NCI-H1092 treated with DMSO at 0.1 percent for 48 hours (cell line): Measurements from ENCODE around the gene ZNF556.
A peak's percentile ranks its signal among the peaks of the same experiment; 100 is the strongest.
"Not testable (repeated sequence)": the region's sequence is repeated elsewhere in the genome, so short reads cannot be mapped to it uniquely, and the experiment has no call there.

Source experiments
- DNase-seq: peaks from one replicate; lab custom pipeline; 2025; lab: John Stamatoyannopoulos, UW

ZNF556 gene

DNA sequence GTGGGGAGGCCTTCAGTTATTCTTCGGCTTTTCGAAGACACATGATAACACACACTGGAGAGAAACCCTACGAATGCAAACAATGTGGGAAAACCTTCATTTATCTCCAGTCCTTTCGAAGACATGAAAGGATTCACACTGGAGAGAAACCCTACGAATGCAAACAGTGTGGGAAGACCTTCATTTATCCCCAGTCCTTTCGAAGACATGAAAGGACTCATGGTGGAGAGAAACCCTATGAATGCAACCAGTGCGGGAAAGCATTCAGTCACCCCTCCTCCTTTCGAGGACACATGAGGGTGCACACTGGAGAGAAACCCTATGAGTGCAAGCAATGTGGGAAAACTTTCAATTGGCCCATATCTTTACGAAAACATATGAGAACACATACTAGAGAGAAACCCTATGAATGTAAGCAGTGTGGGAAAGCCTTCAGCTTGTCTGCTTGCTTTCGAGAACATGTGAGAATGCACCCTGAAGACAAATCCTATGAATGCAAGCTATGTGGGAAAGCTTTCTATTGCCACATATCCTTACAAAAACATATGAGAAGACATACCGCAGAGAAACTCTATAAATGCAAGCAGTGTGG, 14.0 kb upstream of the ZNF556 start:
- DNase-seq: no peak

DNA sequence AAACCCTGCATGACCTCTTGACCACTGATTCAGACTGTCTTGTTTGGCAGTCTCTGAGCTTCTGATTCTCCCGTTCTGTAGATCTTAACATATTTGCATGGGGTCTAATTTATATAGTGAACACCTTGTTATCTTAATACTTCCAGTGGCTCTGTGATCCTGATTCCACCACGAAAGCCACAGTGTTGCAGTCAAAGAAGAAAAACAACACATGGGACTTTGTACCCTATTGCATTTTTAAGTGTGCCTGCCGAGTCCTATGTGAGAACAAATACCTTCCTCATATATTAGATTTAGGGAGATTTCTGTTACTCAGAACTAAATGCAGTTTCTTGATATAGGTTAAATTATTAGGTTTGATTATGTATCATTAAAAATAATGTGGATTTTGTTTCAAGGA, 12.3 kb upstream of the ZNF556 start:
- DNase-seq: no peak

DNA sequence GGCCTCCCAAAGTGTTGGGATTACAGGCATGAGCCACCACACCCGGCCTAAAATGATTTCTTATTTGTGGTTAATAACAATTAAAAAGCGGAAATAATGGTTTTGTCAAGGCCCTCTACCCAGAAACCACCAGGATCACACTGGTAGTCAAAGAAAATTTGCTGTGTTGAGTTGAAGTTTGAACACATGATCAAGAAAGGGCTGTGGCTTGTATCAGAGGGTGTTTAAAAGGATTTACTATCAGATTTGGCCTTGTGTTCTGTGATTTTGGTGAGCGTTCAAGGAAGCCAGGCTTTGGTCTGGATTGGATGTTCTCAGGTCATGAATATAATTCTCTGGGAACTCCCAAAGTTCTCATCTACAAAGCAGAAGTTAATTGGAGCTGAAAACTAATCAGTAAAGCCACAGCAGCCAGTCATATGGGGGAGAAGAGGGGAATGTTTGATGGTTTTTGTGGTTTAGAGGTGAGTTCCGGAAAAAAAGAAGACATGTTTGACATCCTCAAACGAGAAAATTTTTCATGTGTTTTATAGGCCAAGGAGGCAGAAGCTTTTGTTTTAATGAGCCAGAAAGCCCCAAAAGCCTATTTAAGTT, 10.6 kb upstream of the ZNF556 start:
- no peak for DNase-seq

DNA sequence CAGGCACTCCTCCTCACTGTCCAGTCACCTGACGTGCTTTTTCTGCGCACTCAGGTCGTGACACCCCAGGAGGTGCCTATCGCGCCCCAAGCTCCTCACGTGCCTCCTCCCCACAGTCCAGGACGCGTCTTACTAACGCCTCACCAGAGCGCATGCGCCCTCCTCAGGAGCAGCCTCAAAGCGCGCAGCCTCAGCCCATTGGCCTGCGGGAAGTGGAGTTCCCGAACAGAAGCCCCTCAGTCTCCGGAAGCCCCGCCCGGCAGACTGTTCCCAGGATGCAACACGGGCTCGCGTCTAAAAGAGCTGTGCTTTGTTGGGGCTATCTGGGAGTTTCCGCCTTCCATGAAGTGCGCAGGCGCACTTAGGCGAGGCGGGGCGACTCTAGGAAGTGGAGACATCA, 8.3 kb upstream of the ZNF556 start:
- no peak for DNase-seq

DNA sequence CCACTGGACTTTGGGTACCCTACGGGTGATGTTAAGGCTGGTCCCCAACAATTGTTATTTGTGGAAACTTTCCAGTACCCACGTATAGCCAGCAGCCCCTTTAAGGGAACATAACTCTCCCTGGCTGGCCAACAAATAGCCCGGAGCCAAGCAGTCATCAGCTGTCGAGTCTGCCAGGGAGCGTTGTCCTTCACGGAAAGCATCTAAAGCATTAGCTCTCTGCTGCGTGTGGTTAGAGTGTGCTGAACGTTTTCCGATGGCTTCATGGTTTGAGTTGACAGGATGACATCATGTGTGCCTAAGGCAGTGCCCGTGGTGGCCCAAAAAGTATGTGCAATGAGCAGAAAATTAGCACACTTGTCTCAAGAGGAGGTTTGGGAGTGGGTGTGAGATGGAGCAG, 3.3 kb upstream of the ZNF556 start:
- DNase-seq: no peak

DNA sequence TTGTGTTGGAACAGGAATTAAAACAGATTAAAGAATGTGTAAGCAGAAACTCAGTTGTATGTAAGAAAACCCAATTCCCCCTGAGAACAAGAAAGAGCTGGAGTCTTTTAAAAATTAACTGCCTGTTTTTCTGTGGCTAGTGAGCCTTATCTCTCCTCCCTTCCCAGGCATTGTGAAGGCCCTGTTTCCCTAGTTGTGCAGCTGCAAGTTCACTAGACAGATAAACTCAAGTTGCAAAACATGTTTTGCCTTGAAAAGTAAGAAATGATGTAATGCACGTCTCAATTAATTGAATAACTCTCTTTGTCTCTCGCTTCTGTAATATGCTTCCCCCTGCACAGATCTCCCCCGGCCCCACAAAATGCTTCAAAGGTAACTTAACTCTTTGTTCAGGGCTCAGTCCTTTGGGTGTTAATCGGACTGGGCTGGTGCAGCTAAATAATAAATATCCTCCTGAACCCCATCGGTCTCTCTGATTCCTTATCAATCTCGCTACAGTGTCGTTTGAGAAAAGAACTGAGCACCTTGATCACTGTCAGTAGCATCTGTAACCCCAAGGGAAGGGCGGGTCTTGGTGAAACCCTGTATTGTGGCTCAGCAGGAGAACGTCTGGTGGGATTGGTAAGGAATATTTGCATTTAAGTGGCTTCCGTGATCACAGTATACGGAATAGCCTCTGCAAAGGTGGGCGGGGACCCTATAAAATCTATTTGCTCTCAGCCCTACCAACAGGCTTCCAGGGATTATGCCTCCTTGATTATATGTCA, 1.6 kb upstream of the ZNF556 start:
- no peak for DNase-seq

DNA sequence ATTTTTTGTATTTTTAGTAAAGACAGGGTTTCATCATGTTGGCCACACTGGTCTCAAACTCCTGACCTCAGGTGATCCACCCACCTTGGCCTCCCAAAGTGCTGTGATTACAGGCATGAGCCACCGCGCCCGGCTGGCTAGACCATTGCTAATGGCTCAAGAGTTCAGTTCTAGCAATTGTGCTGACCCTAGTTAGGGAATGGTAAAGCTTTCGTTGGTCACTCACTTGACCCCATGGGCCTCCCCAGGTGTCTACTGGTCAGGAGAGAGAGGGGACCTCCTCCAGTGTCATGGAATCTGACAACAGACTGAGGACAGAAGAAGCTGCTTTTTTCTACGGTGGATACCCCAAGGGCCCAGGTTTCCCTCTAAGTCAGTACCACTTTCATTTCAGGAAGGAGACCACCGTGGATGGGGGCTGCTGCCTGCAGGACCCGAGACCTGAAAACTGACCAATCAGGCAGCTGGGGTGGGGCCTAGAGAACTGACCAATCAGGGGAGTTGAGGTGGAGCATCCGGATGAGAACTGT, 575 bp upstream of the ZNF556 start:
- DNase-seq: no peak

DNA sequence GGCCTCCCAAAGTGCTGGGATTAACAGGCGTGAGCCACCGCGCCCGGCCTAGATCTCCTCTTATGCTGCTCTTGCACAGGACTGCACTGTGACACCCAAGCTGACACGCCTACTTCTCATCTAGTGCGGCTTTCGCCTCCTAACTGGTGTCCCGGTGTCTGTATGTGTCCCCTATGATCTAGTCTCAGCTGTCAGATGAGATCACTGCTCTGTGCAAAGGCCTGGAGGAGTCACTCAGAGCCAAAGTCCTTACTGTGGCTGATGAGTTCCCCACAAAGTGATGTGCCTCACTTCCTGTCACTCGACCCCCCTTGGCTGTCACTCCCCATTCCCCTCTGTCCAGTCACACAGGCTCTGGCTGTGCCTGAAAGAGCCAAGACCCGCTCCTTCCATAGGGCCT, 2.5 kb downstream of the ZNF556 start:
- no peak for DNase-seq

DNA sequence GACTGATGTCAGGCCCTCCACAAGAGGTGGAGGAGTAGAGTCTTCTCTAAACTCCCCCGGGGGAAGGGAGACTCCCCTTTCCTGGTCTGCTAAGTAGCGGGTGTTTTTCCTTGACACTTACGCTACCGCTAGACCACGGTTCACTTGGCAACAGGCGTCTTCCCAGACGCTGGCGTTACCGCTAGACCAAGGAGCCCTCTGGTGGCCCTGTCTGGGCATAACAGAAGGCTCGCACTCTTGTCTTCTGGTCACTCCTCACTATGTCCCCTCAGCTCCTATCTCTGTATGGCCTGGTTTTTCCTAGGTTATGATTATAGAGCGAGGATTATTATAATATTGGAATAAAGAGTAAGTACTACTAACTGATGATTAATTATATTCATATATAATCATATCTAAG, 5.0 kb downstream of the ZNF556 start:
- DNase-seq: not testable (repeated sequence)

DNA sequence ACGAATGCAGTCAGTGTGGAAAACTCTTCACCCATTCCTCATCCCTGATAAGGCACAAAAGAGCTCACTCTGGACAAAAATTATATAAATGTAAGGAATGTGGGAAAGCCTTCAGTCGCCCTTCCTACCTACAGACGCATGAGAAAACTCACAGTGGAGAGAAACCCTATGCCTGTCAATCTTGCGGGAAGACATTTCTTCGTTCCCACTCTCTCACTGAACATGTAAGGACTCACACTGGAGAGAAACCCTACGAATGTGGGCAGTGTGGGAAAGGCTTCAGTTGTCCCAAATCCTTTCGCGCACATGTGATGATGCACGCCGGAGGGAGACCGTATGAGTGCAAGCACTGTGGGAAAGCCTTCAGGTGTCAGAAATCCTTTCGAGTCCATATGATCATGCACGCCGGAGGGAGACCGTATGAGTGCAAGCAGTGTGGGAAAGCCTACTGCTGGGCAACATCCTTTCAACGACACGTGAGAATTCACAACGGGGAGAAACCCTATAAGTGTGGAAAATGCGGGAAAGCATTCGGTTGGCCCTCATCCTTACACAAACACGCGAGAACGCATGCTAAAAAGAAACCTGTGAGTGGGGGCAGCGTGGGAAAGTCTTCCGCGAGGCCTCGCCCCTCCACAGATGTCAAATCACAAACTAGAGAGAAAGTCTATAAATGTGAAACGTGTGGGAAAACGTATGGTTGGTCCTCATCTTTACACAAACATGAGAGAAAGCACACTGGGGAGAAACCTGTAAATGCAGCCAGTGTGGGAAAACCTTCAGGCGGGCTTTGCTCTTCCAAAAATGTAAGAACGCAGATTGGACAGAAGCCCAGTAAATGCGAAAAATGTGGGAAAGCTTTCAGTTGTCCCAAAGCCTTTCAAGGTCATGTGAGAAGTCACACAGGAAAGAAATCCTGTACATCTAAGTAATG, 10.5 kb downstream of the ZNF556 start:
- no peak for DNase-seq

DNA sequence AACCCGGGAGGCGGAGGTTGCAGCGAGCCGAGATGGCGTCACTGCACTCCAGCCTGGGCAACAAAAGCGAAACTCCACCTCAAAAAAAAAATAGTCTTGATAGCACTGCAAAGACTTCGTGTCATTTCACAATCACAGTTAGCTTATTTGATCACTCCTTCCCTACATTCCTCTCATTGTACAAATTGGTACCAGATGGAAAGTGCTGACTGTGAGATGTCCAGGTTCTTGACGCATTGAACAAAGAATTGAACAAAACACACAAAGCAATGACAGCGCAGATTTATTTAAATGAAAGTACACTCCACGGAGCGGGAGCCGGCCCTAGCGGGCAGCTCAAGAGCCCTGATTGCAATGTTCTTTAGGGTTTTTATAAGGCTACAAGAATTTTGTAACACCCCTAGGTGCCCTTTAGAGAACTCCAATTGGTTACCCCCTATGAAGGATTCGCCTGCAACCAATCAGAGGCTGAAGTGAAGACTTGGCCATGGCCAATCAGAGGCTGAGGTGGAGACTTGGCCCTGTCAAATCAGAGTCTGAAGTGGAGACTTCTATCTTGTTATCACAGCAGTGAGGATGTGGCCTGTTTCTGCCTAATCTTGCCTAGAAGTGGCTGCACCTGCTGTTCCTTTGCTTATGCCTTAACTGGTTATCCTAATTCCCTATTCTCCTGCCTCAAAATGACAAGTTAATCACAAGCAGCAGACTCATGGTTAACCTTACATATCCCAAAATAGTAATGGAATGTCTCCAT, 16.7 kb downstream of the ZNF556 start:
- no peak for DNase-seq

DNA sequence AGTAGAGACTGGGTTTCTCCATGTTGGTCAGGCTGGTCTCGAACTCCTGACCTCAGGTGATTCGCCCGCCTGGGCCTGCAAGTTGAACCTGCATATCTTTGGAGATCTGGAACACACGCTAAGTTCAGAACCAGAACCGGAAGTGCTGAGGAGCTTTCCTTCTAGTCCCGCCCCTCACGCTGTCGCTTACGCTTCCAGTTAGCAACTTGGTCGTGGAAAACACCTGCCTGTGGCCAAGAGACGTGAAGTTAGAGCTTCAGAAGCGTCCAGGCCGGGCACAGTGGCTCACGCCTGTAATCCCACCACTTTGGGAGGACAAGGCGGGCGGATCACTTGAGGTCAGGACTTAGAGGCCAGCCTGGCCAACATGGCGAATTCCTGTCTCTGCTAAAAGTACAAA, 18.6 kb downstream of the ZNF556 start:
- no peak for DNase-seq

DNA sequence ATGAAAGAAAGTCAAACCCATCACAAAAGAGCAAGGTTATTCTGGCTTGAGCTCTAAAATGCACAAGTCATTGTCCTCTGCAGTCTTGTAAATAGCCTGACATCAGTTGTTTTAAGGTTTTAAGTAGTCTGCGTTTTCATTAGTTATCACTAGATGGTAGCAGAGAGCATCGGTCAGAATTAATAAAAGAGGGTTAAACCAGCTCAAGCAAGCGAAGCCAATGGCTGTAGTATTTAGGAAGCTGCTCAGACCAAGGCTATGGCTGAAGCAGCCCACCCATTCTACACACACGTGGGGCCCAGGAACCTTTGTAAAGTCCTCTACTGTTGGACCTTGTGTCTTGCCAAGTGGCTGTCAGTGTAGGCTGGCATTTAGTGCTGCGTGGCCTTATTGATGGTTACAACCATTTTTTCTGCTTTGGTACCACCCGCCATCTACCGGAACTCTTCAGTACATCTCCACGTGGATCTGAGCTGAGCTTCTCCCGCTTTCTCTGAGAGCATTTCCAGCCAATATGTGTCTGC, 20.3 kb downstream of the ZNF556 start:
- DNase-seq: peak; percentile 87

DNA sequence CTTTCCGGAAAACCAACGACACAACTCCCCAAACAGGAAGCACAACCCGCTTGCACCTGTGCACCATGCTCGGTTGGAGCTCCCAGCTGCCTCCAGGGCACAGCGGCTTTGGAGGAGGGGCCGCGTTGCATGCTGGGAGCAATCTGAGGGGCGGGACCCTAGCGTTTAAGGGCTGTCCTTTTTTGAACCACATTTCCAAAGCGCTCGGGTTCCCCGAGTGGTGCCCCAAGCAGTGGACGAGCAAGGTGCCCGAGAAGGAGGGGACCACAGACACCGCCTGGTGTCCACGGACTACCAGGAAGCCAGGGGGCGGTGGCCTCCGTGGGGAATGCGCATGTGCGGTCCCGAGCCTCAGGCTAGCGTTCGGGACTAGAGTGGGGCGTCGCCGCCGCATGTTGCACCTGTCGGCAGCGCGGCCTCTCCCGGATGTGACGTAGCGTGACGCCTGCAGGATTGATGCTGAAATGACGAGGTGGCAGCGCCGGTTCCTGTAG, 21.6 kb downstream of the ZNF556 start:
- peak; percentile 47 for DNase-seq

DNA sequence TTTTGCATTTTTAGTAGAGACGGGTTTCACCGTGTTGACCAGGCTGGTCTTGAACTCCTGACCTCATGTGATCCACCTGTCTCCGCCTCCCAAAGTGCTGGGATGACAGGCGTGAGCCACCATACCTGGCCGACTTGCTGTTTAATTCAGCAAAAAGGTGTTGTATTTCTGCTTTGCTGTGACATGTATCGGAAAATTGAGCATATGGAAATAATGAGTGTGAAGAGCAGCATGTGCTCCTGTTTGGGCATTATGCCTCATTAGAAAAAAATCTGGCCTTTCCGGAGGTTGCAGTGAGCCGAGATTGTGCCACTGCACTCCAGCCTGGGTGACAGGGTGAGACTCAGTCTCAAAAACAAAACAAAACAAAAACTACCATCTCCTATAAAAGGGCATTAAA, 23.4 kb downstream of the ZNF556 start:
- DNase-seq: not testable (repeated sequence)

DNA sequence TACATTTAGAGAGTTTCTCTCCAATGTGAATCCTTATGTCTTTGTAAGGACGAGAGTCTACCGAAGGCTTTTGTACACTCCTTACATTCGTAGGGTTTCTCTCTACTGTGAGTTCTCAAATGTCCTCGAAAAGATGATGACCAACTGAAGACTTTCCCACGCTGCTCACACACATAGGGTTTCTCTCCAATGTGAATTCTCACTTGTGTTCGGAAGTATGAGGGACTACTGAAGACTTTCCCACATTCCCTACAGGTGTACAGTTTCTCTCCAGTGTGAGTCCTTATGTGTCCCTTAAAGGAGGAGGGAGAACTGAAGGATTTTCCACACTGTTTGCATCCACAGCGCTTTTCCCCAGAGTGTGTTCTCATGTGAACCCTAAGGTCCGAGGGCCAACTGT, 29.6 kb downstream of the ZNF556 start:
- no peak for DNase-seq

DNA sequence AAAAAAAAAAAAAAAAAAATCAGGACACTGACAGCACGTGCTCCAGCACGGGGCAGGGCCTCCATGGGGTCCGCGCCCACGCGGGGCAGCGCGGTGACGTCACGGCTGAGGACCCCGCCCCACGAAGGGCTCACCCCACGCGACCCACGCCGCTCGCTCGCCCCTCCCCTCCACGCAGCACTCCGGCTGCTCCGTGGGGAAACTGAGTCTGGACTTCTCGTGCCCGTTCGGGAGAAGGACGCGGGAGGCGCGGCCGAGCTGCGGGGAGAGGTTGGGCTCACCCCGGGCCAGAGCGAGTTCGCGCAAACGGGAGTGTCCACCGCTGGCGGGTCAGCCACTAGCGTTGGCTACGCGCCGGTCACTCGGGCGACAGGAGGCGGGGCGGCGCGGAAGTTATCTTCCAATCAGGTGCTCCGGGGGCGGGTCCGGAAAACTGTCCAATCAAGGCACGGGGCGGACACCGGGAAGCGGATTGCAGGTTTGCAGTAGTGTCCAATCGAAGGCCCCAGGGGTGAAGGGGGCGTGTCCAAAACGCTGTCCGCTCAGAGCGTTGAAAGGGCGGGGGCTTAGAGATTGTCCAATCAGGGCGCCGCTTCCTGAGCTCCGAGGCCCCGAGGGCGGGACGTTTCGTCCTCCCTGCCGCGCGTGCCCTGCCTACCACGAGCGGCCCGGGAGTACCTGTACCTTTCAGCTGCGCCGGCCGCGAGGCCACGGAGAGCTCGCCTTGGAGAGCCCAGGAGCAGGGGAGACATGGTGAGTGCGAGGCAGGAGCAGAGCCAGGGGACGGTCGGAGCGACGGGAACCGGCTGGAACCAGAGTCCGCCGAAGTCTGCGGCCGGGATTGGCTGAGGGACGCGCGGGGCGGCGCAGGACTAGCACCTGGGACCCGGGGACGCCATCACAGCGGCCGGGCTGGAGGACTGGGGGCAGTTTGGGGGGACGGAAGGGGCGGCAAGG, 33.4 kb downstream of the ZNF556 start, which contains the start of gene ZNF57:
Gene ZNF57, plus strand, starts transcription at position 633 of the 957 bp plus-strand sequence. Its CDS starts 118 bp downstream, at position 751.
- peak; percentile 98 for DNase-seq

DNA sequence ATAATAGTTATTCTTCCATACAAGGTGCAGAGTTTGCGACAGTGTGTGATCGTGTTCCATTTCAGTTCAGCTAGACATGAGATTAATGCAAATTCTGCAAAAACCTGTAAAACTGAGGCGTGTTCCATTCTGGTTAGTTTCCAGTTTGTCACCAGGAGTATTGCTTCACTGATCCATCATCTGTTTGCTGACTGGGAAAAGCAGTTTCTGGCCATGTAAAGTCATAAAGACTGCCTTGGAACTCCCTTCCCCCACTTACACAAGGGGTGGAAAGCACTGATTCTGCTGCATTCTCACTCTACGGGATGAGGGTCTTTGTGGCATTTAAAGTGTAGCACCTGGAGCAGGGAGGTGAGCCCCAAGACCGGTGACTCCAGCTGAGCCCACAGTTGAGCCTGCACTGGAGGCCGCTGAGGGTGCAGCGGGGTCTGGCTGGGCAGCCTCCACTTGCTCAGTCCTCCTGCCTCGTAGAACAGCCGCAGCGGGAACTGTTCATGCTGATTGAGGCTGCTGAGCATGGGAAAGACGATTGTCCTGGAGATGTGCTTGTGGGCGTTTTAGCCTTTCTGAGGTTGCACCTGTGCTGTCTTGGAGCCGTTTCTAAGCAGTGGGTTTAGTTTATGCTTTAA, 35.6 kb downstream of the ZNF556 start:
- no peak for DNase-seq

DNA sequence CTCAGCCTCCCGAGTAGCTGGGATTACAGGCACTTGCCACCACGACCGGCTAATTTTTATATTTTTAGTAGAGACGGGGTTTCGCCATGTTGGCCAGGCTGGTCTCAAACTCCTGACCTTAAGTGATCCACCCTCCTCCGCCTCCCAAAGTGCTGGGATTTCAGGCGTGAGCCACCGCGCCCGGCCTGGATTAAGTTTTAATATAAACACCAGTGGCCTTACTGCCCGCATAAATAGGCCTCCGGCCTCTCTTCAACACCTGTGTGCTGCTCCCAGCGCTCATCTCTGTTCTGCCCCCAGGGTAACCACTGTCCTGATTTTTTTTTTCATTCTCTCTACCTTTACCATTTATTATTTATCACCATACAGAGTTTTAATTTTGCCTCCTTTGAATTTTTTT, 36.2 kb downstream of the ZNF556 start:
- not testable (repeated sequence) for DNase-seq
